T-cell (primary cell): ENCODE results near the gene PLEKHA8. TPM values are rescaled to one million over a fixed set of nuclear protein-coding genes. Genes with fewer than 3 reads are reported as not detected.

Experiments used
- ATAC-seq, 4 experiments: fragments of 200-7000 bp in 3 of 4; fragments of 150-1000 bp in 1 of 4; cut with Tn5 transposase; replicated peaks in 1 of 4; 1 replicate in 3 of 4; 2 replicates in 1 of 4; pipeline ENCODE4 v1.10.0; 2021; ENCODE audit warnings: moderate library complexity in 3 of 4, mild to moderate bottlenecking in 2 of 4, moderate number of reproducible peaks in 1 of 4
- CTCF ChIA-PET, 2 donors: fragments of 300-600 bp; sonication (Branson Sonifier 250); formaldehyde crosslinking; loops; one replicate each; lab custom pipeline; 2022; ENCODE audit warnings: antibody characterized with exemption in 2 of 2; lab: Charles Lee
- POLR2A ChIA-PET, 2 donors: fragments of 300-600 bp; sonication (Branson Sonifier 250); formaldehyde crosslinking; loops; one replicate each; lab custom pipeline; 2022; ENCODE audit warnings: antibody characterized with exemption in 2 of 2; lab: Charles Lee
- DNase-seq, 35 experiments: peaks; one replicate each; pipeline versions ENCODE4 v3.0.0 to v3.0.0-alpha.2; 2013 to 2023
- H3K27ac ChIP-seq: one replicate; pipeline ENCODE4 v1.5.1; 2013; ENCODE audit warnings: low read length
- H3K27me3 ChIP-seq, 2 experiments: replicated peaks in 1 of 2; 1 replicate in 1 of 2; 2 replicates in 1 of 2; pipeline versions ENCODE4 v1.6.1 to v1.7.0; 2013; ENCODE audit warnings: low read length in 1 of 2, mixed read lengths in 1 of 2; ENCODE audit not compliant: control insufficient read depth in 2 of 2, insufficient read depth in 2 of 2; ENCODE audit errors: extremely low read depth in 1 of 2
- H3K36me3 ChIP-seq, 2 donors: 1 replicate in 1 of 2; 2 replicates in 1 of 2; pipeline versions ENCODE4 v1.6.1 to v1.7.0; 2013; ENCODE audit warnings: low read length in 1 of 2; ENCODE audit not compliant: control insufficient read depth in 2 of 2, insufficient read depth in 1 of 2; ENCODE audit errors: extremely low read depth in 1 of 2
- H3K4me1 ChIP-seq, 2 experiments: 1 replicate in 1 of 2; 2 replicates in 1 of 2; pipeline versions ENCODE4 v1.6.1 to v1.7.0; 2013; ENCODE audit warnings: low read length in 2 of 2, mixed read lengths in 1 of 2; ENCODE audit not compliant: insufficient read depth in 2 of 2, control insufficient read depth in 1 of 2; ENCODE audit errors: extremely low read depth in 1 of 2
- H3K4me3 ChIP-seq, 2 donors: 1 replicate in 1 of 2; 2 replicates in 1 of 2; pipeline versions ENCODE4 v1.5.1 to v1.7.0; 2013; ENCODE audit warnings: mild to moderate bottlenecking in 2 of 2, low read length in 1 of 2, moderate library complexity in 1 of 2; ENCODE audit not compliant: control insufficient read depth in 1 of 2; ENCODE audit errors: extremely low read depth in 1 of 2
- H3K9me3 ChIP-seq: 2 replicates; pipeline ENCODE4 v1.7.0; 2013
- H3K27ac Mint-ChIP-seq, 2 donors: one replicate each; pipeline ENCODE4 v1.8.0; 2020 to 2021; ENCODE audit warnings: mild to moderate bottlenecking in 2 of 2, mixed read lengths in 2 of 2
- H3K27me3 Mint-ChIP-seq, 2 donors: one replicate each; pipeline ENCODE4 v1.8.0; 2021 to 2022; ENCODE audit warnings: mixed read lengths in 2 of 2
- H3K36me3 Mint-ChIP-seq: one replicate; pipeline ENCODE4 v1.8.0; 2021; ENCODE audit warnings: mixed read lengths
- H3K4me1 Mint-ChIP-seq, 3 donors: one replicate each; pipeline ENCODE4 v1.8.0; 2020 to 2022; ENCODE audit warnings: mixed read lengths in 3 of 3, mild to moderate bottlenecking in 1 of 3
- H3K4me3 Mint-ChIP-seq, 3 donors: one replicate each; pipeline ENCODE4 v1.8.0; 2020 to 2022; ENCODE audit warnings: mild to moderate bottlenecking in 3 of 3, mixed read lengths in 3 of 3, moderate library complexity in 3 of 3
- H3K9me3 Mint-ChIP-seq, 3 donors: one replicate each; pipeline ENCODE4 v1.8.0; 2020 to 2022; ENCODE audit warnings: mixed read lengths in 3 of 3
- WGBS: methylation state at CpG from one replicate; pipeline ENCODE4 v1.1.5; 2013; ENCODE audit warnings: missing lambda C conversion rate; ENCODE audit not compliant: insufficient coverage; 5-methylcytosine and 5-hydroxymethylcytosine counted together
- total RNA-seq, 35 experiments: library from RNA in 6 of 35; stranded (reverse) in 6 of 35; fragments of 120-200 nt in 1 of 35; gene quantifications; one replicate each; pipeline versions ENCODE4 v1.2.1 to v1.2.4 and lab custom pipeline; 2013 to 2026

The PLEKHA8 gene
- total RNA-seq, 5 donors from 2014 or later (not counting 1 experiment from before 2014, with no cell fraction given) = 8.6 to 11.2 (median 9.9) TPM

DNA sequence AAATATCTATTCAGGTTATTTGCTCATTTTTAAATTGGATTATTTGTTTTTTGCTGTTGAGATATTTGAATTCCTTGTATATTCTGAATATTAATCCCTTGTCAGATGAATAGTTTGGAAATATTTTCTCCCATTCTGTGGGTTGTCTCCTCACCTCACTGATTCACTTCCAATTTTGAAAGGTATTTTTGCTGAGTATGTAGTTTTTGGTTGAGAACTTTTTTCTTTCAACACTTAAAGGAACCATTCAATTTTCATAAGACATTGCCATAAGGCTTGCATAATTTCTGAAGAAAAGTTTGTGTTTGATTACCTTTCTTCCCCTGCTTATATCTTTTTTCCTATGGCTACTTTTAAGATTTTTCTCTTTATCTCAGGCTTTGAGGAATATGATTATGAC is 29.7 kb upstream of the PLEKHA8 start:
- H3K4me3 Mint-ChIP-seq = no peak overlapping the region

DNA sequence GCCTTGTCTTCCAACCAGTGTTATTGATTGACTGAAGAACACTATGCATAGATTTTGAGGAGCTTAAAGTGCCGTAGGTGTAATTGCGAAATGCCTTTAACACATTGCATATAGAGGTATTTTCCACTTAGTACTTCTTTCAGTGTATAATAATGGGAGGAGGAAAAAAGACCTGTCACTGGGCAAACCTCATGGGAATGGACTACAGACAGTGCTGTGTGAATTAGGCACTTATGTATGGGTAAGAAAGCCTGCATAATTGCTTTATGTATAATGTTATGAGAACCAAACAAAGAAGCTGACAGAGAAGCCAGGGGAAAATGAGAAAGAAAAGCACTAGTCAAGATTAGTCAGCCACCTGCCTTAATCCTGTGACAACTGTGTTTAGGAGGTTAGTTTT is 26.2 kb upstream of the PLEKHA8 start:
- ChIA-PET CTCF (no interaction called here), POLR2A (no interaction called here)
- H3K36me3 ChIP-seq = no peaks in the 10 kb centered on the region
- no peak for ATAC-seq
- H3K4me3 ChIP-seq = no peak overlapping the region
- WGBS = no CpG with 5 or more reads among the region's 2 CpGs
- Mint-ChIP-seq H3K4me3 (no peak overlapping the region), H3K9me3 (peaks cover 0 to 6% (median 3%) of the 10 kb centered on the region in 3 donors), H3K36me3 (no peaks in the 10 kb centered on the region), H3K27me3 (peaks cover 32 to 34% of the 10 kb centered on the region in 2 donors), H3K4me1 (no peaks in the 10 kb centered on the region), H3K27ac (no peak overlapping the region)
- peaks cover 0 to 9% of the 10 kb centered on the region in 2 experiments for H3K27me3 ChIP-seq
- no peaks in the 10 kb centered on the region for H3K9me3 ChIP-seq
- no peak for DNase-seq
- H3K27ac ChIP-seq = no peak overlapping the region
- H3K4me1 ChIP-seq = no peaks in the 10 kb centered on the region

More for the DNA sequence above, 29.7 kb upstream of the PLEKHA8 start:
- ChIA-PET CTCF (no interaction called here), POLR2A (no interaction called here)
- no peaks in the 10 kb centered on the region for H3K4me1 ChIP-seq
- DNase-seq = no peak
- ATAC-seq = no peak
- peaks cover 7 to 19% (median 13%) of the 10 kb centered on the region in 3 donors for H3K9me3 Mint-ChIP-seq
- no peak overlapping the region for H3K4me3 ChIP-seq
- H3K9me3 ChIP-seq = no peaks in the 10 kb centered on the region
- no peaks in the 10 kb centered on the region for H3K36me3 Mint-ChIP-seq
- no peaks in the 10 kb centered on the region for H3K36me3 ChIP-seq
- no peaks in the 10 kb centered on the region for H3K4me1 Mint-ChIP-seq
- peaks cover 38 to 49% of the 10 kb centered on the region in 2 donors for H3K27me3 Mint-ChIP-seq
- no peak overlapping the region for H3K27ac ChIP-seq
- peaks cover 0 to 13% of the 10 kb centered on the region in 2 experiments for H3K27me3 ChIP-seq
- H3K27ac Mint-ChIP-seq = no peak overlapping the region

DNA sequence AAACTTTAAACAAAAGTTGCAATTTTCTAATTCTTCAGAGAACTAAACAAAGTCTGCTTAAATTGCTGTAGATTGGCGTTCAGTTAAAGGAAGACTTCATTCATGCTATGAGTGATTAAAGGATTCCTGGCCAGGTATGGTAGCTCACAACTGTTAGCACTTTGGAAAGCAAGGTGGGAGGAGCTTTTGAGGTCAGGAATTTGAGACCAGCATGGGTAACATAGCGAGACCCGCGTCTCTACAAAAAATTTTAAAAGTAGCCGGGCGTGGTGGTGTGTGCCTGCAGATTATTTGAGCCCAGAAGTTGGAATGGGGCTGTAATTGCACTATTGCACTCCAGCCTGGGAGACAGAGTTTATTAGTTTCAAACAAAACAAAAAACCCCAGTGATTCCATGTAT is 25.1 kb upstream of the PLEKHA8 start:
- ChIA-PET CTCF (no interaction called here), POLR2A (no interaction called here)
- no peak for ATAC-seq
- Mint-ChIP-seq H3K27me3 (peaks cover 26% of the 10 kb centered on the region in 2 donors), H3K27ac (no peak overlapping the region), H3K9me3 (no peaks in the 10 kb centered on the region), H3K4me1 (no peaks in the 10 kb centered on the region), H3K36me3 (no peaks in the 10 kb centered on the region), H3K4me3 (no peak overlapping the region)
- no peak overlapping the region for H3K4me3 ChIP-seq
- no peaks in the 10 kb centered on the region for H3K4me1 ChIP-seq
- peaks cover 0 to 9% of the 10 kb centered on the region in 2 experiments for H3K27me3 ChIP-seq
- no peaks in the 10 kb centered on the region for H3K9me3 ChIP-seq
- H3K36me3 ChIP-seq = no peaks in the 10 kb centered on the region
- H3K27ac ChIP-seq = no peak overlapping the region
- WGBS = 100% methylated on average over 1 of the region's 6 CpGs
- DNase-seq = no peak

DNA sequence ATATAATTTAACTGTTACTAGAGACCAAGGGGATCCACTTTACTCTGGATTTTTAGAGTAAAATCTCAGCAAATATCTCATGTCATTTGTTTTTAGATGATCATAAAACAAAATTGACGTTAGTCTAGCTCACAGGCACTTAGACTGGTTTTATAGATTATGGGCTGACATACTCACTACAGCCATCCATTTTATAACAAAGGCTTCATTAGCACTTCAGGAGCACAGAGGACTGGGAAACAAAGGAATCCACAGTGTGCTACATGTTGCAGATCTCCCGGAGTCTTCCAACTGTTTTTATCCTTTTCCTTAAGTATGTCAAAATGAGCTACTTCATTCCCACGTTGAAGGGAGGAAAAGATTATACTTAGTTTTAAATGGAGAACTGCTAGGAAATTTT is 22.7 kb upstream of the PLEKHA8 start:
- H3K4me3 Mint-ChIP-seq = no peak overlapping the region

DNA sequence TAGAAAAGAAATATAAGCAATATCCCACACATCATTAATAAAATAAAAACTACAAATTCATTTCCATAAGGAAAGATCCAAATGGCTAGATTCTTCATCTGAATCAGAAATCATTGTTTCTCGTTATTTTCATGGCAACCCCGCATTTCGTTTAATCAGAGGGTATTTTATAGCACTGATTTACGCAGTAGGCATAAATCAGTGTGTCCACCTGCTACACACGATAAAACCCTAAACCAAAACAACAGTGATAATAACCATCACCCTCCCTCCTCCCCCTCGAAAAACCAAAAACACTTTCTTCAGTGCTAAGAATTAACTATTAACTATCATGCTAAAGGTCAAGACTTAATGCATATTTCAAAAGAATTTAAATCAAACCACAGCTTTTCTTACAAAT is 18.2 kb upstream of the PLEKHA8 start:
- H3K27me3 Mint-ChIP-seq = no peaks in the 10 kb centered on the region
- ATAC-seq (no peak), DNase-seq (no peak)
- H3K27ac Mint-ChIP-seq = no peak overlapping the region
- no peaks in the 10 kb centered on the region for H3K4me1 Mint-ChIP-seq
- CTCF ChIA-PET = no interaction called here
- no peaks in the 10 kb centered on the region for H3K27me3 ChIP-seq
- POLR2A ChIA-PET = no interaction called here
- no peak overlapping the region for H3K27ac ChIP-seq
- H3K4me3 ChIP-seq = no peak overlapping the region
- H3K36me3 Mint-ChIP-seq = peaks cover 12% of the 10 kb centered on the region
- no peaks in the 10 kb centered on the region for H3K9me3 Mint-ChIP-seq
- no peaks in the 10 kb centered on the region for H3K9me3 ChIP-seq
- 94% methylated on average over 3 of the region's 6 CpGs for WGBS
- no peaks in the 10 kb centered on the region for H3K4me1 ChIP-seq
- peaks cover 0 to 5% of the 10 kb centered on the region in 2 donors for H3K36me3 ChIP-seq
- no peak overlapping the region for H3K4me3 Mint-ChIP-seq

More for the DNA sequence above, 22.7 kb upstream of the PLEKHA8 start:
- no peak for DNase-seq
- Mint-ChIP-seq H3K27me3 (peaks cover 9 to 12% of the 10 kb centered on the region in 2 donors), H3K36me3 (no peaks in the 10 kb centered on the region), H3K27ac (no peak overlapping the region), H3K4me1 (no peaks in the 10 kb centered on the region), H3K9me3 (no peaks in the 10 kb centered on the region)
- no peak overlapping the region for H3K27ac ChIP-seq
- no peak for ATAC-seq
- ChIA-PET POLR2A (interaction anchor here in 1 of 2 donors (0.7 kb wide), 1 partner anchor 20 kb away, joined by 4 read pairs; no protein-coding TSS in a partner anchor), CTCF (interaction anchor here in 1 of 2 donors (0.6 kb wide), 2 partner anchors 60 to 66 kb away, joined by 3 read pairs; no protein-coding TSS in a partner anchor)
- H3K36me3 ChIP-seq = no peaks in the 10 kb centered on the region
- H3K27me3 ChIP-seq = peaks cover 0 to 4% of the 10 kb centered on the region in 2 experiments
- H3K4me1 ChIP-seq = no peaks in the 10 kb centered on the region
- no peak overlapping the region for H3K4me3 ChIP-seq
- no CpG with 5 or more reads among the region's 3 CpGs for WGBS
- H3K9me3 ChIP-seq = no peaks in the 10 kb centered on the region

DNA sequence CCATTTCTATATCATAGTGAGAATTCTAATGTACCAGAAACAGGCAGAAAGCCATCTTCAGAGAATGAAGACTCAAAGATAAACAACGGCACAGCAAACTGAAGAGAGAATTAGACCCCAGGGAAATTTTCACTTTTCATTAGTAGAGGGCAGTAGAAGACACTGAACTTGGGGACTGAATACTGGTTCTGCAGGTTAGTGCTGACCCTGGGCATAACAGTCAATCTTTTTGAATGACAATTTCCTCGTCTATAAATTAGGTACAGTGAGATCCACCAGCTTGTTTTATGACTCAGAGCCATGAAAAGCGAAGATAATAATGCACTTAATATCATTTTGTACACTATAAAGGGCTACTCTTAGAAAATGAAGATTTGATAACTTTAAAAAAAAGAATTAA is 15.5 kb upstream of the PLEKHA8 start:
- H3K27me3 Mint-ChIP-seq = no peaks in the 10 kb centered on the region
- no peak for DNase-seq
- H3K36me3 ChIP-seq = peaks cover 5 to 7% of the 10 kb centered on the region in 2 donors
- H3K4me1 ChIP-seq = no peaks in the 10 kb centered on the region
- 84% methylated on average over 2 of the region's 3 CpGs for WGBS
- ChIA-PET POLR2A (no interaction called here), CTCF (no interaction called here)
- no peaks in the 10 kb centered on the region for H3K9me3 ChIP-seq
- H3K27me3 ChIP-seq = no peaks in the 10 kb centered on the region
- H3K27ac ChIP-seq = no peak overlapping the region
- peaks cover 18% of the 10 kb centered on the region for H3K36me3 Mint-ChIP-seq
- no peak overlapping the region for H3K4me3 Mint-ChIP-seq
- no peak overlapping the region for H3K27ac Mint-ChIP-seq
- no peaks in the 10 kb centered on the region for H3K4me1 Mint-ChIP-seq
- ATAC-seq = no peak
- no peak overlapping the region for H3K4me3 ChIP-seq
- no peaks in the 10 kb centered on the region for H3K9me3 Mint-ChIP-seq

DNA sequence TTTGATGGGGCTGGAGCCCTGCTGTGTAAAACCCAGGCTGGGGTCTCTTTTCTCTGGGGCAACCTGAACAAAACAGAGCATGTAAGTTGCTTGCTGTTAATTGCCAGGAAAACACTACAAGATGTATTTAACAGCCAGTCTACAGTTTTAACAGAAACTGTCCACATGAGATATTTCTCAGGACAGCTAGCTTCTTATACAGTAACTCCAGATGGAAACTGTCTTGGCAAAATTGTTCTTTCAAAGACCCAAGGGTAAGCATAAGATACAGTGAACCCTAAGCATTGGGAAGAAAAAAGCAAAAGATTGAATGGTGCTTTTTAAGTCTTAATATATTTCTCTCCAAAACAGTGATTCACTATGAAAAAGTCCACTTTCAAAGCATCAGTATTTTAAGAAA is 9.8 kb upstream of the PLEKHA8 start:
- Histone ChIP-seq H3K4me1 (no peaks in the 10 kb centered on the region), H3K27ac (no peak overlapping the region), H3K27me3 (no peaks in the 10 kb centered on the region), H3K9me3 (no peaks in the 10 kb centered on the region), H3K36me3 (peaks cover 5 to 7% of the 10 kb centered on the region in 2 donors), H3K4me3 (no peak overlapping the region)
- DNase-seq = no peak
- H3K27me3 Mint-ChIP-seq = no peaks in the 10 kb centered on the region
- POLR2A ChIA-PET = no interaction called here
- H3K9me3 Mint-ChIP-seq = no peaks in the 10 kb centered on the region
- H3K4me1 Mint-ChIP-seq = peaks cover 4 to 9% (median 7%) of the 10 kb centered on the region in 3 donors
- ATAC-seq = no peak
- H3K36me3 Mint-ChIP-seq = peaks cover 14% of the 10 kb centered on the region
- H3K4me3 Mint-ChIP-seq = no peak overlapping the region
- no peak overlapping the region for H3K27ac Mint-ChIP-seq
- CTCF ChIA-PET = no interaction called here
